Activated T-cell treated with anti-CD3 and anti-CD28 coated beads for 4 hours (primary cell): Measurements from ENCODE around the gene GAB1.

ENCODE experiments used
- DNase-seq: peaks from one replicate; pipeline ENCODE4 v3.0.0-alpha.2; 2020

Gene GAB1

GRCh38 chr4:143359644-143360193 lies 23.0 kb downstream of the GAB1 start:
- no peak for DNase-seq

DNA sequence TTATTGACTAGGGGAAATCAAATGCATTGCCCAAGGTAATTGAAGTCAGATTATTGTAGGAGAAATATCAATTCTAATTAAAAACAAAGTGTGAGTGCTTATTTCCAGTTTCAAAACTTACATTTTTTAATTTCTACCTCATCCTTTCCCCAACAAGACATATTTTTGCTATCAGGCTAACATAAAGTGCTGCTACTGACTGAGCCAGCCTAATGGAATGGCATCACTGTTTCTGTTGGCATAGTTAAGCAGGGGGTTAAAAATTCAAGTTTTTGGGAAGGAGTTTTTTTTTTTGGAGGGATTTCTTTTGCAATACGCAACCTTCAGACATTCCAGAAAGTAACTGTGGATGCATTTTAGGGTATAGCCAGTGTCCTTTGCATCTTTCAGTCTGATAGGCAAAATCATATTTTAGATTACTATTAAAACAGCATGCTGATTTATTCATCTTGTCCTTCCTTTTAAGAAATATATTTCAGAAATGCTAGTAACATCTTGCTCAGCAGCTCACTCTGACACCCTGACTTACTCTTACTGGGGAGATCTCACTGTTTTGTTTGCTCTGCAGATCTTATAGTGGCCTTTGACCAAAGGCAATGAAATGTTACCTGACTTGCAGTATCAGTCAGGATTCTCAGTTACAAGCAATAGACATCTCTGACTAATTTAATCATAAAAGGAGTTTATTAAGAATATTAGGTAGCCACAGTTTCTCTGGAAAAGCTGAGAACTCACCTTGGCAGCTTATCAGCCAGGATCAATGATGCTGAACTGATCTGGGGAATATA lies 24.4 kb downstream of the GAB1 start:
- DNase-seq = no peak

DNA sequence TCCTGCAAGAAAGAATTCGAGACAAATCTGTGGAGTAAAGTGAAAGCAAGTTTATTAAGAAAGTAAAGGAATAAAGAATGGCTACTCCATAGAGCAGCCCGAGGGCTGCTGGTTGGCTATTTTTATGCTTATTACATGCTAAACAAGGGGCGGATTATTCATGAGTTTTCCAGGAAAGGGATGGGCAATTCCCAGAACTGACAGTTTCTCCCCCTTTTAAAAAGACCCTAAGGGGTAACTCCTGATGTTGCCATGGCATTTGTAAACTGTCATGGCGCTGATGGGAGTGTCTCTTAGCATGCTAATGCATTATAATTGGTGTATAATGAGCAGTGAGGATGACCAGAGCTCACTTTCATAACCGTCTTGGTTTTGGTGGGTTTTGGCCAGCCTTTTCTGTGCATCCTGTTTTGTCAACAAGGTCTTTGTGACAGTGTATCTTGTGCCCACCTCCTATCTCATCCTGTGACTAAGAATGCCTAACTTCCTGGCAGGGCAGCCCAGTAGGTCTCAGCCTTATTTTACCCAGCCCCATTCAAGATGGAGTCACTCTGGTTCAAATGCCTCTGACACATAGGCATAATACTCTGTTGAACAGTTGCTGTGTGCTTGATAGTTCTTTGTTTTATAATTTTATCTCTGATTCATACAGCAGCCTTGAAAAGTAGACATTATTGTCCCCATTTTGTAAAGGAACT lies 25.8 kb downstream of the GAB1 start:
- no peak for DNase-seq

DNA sequence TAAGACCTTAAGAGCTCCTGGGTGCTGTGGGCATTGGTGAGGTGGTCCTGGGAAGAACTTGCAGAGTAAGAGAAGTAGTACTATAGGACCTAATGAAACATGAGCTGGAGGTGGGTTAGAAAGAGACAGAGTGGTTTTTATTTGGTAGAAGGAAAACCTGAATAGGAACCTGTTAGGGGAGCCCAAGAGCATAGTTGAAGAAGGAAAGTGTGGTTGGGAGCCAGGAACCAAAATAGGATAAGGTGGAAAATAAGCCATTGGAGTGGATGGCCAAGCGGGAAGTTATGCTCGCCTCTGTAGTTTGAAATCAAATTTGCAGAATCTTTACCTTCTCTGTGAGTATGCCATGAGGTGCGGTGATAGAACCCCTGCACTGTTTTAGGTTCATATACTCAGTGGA lies 26.7 kb downstream of the GAB1 start:
- no peak for DNase-seq

DNA sequence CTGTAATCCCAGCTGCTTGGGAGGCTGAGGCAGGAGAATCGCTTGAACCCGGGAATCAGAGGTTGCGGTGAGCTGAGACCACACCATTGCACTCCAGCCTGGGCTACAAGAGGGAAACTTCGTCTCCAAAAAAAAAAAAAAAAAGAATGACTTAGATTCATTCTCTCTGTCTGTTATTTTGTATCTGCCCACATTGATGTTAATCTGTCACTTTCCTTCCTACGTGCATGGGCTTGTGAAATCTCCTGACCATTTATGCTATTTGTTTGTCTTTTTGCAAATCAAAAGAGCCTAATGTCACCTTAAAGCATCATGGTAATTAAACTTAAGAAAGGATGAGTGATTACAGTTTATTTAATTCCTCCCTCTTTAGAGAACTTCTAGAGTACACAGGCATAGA lies 27.4 kb downstream of the GAB1 start:
- DNase-seq = no peak

DNA sequence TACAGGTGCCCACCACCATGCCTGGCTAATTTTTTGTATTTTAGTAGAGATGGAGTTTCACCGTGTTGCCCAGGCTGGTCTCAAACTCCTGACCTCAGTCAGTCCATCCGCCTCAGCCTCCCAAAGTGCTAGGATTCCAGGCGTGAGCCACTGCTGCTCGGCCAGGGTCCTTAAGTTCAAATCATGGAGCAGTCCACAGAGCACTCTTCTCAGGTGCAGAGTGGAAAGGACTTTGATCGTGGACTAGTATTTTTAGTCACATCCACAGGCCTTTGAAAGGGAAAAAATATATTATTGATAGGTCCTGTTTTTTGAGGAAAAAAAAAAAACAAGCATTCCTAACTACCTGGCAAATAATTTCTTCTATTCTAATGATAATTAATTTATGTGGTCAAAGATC lies 31.2 kb downstream of the GAB1 start:
- no peak for DNase-seq

- no peak for DNase-seq
Measured at GRCh38 chr4:143369552-143369951, 32.9 kb downstream of the GAB1 start.

GRCh38 chr4:143372093-143372915 lies 35.6 kb downstream of the GAB1 start:
- DNase-seq = no peak

DNA sequence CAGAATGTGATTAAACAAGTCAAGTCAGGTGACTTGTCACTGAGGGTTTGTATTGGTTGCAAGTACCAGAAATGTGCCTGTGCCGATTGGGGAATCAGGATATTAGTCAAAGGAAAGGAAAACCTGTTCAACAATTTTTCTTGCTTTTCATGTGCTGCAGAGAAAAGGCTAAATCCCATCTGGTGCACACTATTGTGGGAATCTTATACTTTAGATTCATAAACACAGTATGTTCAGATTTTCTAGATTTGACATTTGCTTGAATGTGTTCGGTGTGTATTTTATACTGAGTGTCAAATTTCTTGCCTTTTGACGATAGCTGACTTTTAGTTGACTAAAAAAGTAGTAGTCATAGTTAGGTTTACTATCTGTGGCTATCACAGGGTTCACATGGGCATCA lies 37.6 kb downstream of the GAB1 start:
- DNase-seq = no peak

- no peak for DNase-seq
Measured at GRCh38 chr4:143374771-143375170, 38.1 kb downstream of the GAB1 start.

GRCh38 chr4:143375326-143376073 lies 38.8 kb downstream of the GAB1 start:
- no peak for DNase-seq

DNA sequence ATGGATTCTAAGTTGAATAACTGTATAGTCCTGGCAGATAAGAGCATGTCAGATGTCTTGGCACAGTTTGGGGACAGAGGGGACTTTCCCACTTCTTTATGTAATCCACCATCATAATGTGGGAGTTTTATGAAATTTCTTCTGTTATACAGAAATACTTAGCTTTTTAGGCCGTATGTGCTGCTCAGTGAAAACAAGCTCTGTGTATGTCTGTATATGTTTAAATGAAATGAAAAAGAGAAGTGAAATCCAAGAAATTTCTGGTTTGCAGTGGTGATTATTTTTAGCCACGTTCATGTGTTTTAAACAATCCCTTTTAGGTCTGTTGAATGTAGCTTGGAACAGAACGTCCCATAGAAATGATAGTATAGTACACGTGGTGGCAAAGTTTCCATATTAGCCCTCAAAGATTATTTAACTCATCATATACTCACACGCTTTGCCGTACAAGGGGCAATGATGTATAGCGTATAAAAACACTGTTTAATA lies 41.0 kb downstream of the GAB1 start:
- no peak for DNase-seq

GRCh38 chr4:143380629-143381028 lies 44.0 kb downstream of the GAB1 start:
- DNase-seq = no peak

DNA sequence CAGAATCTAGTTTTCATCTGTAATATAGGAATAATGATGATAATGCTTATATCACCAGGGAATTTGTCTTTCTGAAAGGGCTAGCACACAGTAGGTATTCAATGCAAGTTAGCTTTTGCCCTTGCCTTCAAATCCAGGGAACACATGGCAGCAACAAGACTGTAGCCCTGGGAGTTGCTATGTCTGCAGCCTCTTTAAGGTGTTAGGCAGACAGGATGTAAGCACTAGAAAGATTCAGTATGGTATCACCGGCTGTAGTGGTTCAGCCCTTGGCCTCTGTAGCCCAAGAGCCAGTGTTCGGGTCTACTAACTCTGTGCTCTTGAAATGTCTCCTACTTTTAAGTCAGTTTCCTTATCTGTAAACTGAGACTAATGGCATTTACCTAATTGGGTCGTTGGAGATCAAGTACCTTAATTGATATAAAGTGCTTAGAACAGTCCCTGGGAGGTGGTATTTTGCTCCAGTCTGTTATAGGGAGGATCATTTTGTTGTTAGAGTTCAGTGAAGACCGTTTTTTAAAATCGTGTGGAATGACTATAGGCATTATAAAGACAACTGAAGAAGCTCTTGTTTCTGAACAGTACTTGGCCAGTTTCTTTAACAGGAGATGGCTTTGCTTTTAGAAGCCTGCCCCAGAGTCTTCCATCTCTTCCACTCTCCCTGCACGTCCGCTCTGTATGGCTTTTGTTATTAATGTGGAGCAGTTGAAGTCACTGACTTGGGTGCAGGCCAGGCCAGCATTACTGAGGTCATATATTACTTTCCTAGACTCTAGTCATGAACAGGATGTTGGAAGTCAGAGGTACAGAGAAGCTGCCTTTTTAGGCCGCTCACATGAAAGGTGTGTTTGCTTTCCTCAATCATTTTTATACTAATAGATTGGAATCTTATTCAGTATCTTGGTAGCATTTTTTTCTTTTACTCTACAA lies 44.8 kb downstream of the GAB1 start:
- no peak for DNase-seq

DNA sequence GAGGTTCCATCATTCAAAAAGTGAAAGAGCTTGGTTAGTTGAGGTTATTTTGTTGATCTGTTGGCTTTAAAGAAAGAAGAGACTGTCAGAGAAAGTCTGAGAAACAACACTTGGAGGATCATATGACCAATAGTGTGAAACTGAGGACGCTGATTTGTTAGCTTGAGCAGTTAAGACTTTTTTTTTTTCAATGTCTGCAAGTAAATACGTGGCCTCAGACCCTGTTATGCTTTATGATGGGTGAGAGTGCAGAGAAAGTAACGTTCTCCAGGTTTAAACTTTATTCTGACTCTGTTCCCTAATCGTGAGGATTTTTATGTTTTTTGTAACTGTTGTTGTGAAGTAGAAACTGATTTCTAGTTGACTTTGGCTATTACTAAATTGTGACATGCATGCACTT lies 45.9 kb downstream of the GAB1 start:
- DNase-seq = no peak

DNA sequence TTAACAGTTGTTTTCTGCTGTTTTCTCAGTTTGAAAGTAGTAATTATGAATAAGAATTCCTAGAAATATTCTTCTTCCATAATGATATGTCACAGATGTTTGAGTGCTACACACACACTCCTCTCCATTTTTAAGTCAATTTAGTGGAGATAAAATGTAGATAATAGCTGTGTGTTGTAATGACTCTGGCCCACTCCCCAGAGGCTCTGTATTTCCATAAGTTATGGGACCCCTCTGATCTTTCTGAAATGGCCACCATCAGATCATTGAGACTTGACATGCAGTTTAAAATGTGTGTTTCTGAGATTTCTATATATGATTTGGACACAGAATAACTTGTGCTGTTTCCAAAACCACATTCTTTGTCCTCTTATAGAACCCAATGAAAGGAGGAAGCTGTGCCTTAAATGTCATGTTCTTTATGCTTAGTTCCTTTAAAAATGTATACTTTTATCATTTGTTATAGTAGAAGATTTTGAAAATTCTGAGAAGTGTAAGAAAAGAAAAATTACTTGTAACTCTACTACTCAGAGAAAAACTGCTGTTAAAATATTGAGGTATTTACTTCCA lies 46.4 kb downstream of the GAB1 start:
- no peak for DNase-seq

DNA sequence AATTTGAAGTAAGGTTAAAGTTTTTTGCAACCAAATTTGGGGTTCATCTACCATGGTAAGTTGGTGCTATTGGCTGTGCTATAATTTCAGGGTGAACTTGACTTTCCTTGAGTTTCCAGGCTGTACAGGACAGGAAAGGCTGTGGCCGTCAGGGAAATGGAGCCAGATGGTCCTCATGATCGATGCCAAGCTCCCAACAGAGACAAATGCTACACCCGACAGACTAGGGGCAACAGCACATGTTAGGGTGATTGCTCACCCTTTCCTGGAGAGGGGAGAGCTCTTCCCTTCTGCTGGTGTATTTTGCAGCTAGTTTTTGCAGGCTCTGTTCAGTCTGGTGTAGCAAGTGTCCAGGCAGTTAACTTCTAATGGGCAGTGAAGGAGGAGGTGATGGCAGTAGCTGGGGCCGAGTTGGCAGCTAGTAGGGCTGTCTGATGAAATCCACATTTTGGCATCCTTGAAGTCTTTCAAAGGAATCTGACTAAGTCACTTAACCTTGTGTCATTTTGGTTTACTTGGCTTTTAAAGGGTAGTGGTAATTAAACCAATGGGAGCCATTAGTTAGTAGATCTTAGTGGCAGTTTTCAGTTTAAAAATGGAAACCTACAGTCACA lies 47.8 kb downstream of the GAB1 start:
- DNase-seq = no peak

- DNase-seq = no peak
Measured at GRCh38 chr4:143386812-143387211, 50.1 kb downstream of the GAB1 start.

DNA sequence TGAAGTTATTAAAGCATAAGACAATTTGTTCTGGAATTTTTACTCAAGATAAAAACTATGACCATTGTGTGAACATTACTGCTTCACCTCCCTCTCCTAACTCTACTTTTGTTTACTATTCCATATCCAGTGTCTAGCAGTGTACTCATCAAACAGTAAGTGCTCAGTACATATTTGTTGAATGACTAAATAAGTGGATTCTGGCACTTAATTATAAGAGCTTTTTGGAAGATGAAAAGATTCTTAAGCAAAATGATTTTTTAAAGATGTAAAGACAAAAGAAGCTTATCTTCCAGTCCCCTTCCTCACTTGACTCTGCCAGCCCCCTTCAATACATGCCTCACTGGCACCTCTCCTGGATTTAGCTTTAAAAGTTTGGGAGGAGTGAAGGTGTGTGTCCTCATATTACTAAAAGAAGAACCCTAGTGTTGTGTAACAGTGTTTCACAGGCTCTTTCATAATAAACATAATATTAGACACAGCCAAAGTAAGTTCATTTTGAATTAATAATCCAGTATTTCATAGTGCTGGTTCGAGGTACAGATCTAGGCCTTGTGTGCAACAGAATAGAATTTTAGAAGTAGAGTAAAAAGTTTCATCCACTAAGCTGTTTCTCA lies 53.0 kb downstream of the GAB1 start:
- DNase-seq = no peak

DNA sequence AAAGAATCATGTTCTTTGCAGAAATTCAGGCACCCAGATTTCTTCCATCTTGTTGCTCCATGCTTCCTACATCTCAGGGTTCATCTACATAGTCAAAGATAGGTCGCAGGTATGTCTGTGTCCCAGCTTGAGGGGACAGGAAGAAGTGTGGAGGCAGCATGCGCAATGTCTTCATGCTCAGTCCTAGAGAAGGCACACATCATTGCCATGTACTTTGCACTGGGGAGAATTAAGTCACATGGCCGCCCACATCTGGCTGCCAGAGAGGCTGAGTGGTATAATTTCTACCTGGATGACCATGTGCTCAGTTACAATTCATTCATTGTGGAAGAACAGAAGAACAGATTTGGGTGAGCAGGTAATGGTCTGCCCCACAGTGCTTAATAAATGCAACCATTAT lies 54.1 kb downstream of the GAB1 start:
- no peak for DNase-seq
